ENCODE results near the gene ENSA. TPM values are rescaled to one million over a fixed set of nuclear protein-coding genes. Genes with fewer than 3 reads are reported as not detected.
"Not testable (repeated sequence)": the region's sequence is repeated elsewhere in the genome, so short reads cannot be mapped to it uniquely, and the experiment has no call there.

ENSA gene
- total RNA-seq, 1 donor from 2014 or later, result 108 TPM

DNA sequence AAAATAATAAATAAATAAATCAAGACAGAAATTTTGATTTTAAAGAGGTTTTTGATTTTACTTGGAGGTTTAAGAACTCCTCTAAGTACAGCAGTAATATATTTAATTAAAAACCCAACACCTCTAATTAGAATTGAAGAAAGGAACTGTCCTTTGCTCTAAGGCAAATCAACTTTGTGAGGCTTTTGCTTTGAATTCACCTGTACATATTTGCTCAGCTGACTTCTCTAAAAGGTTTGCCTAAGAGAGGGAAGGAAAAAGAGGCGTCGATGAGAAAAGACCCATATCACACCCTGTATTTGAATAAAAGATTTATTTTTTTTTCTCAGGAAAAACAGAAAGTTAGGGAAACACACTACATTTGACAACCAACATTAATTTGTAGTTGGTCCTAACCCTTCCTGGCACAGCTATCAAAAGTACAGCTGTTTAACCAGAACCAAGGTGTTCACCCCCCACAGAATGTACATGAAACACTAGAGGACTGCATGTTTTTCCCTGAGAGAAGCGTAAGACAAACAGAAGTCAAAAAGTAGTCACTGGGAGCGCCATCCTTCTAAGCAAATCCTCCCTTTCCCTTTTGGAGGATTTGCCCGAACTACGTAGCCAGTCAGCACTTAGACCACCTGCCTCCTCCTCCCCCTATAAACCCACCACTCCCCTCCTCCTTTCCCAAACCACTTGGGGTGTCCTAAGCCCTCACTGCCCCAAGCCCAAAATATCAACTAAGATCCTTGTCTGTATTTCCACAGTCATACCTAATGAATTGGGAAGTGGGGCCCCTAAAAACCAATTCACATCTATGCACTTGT lies 54.9 kb downstream of the ENSA start:
- ATAC-seq (ENCODE audit: poor library complexity) (no peak), DNase-seq (no peak)
- intact Hi-C loops (cut with DNase I), result no loop called here

DNA sequence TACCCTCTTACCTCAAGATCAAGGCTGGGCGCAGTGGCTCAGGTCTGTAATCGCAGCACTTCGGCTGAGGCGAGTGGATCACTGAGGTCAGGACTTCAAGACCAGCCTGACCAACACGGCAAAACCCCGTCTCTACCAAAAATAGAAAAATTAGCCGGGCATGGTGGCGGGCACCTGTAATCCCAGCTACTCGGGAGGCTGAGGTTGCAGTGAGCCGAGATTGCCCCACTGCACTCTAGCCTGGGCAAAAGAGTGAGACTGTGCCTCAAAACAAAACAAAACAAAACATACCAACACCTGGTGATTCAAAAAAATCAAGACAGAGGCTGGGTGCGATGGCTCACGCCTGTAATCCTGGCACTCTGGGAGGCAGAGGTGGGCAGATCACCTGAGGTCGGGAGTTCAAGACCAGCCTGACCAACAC lies 55.8 kb downstream of the ENSA start:
- DNase-seq; intact Hi-C loops (cut with DNase I): not testable (repeated sequence)

DNA sequence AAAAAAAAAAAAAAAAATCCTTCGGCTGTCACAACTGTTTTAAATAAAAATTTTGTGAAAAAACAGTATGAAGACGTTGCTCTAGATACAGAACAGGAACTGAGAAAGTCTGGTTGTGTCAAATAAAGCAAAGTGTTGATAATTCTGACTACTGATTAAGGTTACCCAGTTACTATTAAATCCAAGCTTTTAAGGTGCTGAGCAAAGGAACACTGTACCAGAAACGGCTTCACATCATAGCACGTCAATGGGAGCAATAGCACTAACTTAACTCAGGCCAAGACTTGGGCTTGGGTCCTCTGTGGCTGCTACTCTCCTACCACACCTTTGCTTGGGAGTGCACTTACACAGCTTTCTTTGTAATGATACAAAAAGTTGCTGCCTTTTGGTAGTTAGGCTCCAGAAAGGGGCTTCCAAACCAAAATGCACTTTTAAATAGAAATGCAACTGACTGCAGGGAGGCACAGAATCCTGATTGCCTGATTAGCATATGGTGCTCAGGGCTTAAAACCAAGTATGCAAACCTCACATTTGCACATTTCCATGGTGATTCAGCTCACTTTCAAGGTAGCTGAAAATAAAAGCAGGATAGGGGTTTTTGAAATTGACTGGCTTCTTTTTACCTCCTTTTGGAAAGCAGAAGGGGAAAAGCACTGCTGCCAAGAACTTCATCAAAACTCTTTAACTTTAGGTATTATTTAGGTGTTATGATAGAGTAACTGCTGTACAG lies 56.3 kb downstream of the ENSA start:
- DNase-seq (no peak), ATAC-seq (ENCODE audit: poor library complexity) (no peak)
- intact Hi-C loops (cut with DNase I), result no loop called here

More for the DNA sequence above, 55.8 kb downstream of the ENSA start:
- ATAC-seq (ENCODE audit: poor library complexity), result not testable (repeated sequence)

Other genes with a start within 250 kb of the ENSA start
- 28.0 TPM for gene TARS2, start 142.2 kb downstream of the ENSA start, total RNA-seq
- gene ECM1, start 121.5 kb downstream of the ENSA start, total RNA-seq, result 16.7 TPM
- gene FALEC, start 113.9 kb downstream of the ENSA start, total RNA-seq, result not detected
- 64.4 TPM for gene ADAMTSL4, start 80.2 kb downstream of the ENSA start, total RNA-seq
- gene MCL1, start 50.0 kb downstream of the ENSA start, total RNA-seq, result 85.9 TPM
- 15.2 TPM for gene GOLPH3L, start 67.5 kb upstream of the ENSA start, total RNA-seq
- not detected for gene HORMAD1, start 91.3 kb upstream of the ENSA start, total RNA-seq
- 34.9 TPM for gene CTSS, start 136.2 kb upstream of the ENSA start, total RNA-seq
- gene CTSK, start 178.6 kb upstream of the ENSA start, total RNA-seq, result 4.9 TPM
- 26.2 TPM for gene ARNT, start 247.0 kb upstream of the ENSA start, total RNA-seq

Measured in Right ventricle myocardium superior (tissue), 1 donor.